ENCODE measurements around the gene LAMC3. TPM values are rescaled to one million over a fixed set of nuclear protein-coding genes. Genes with fewer than 3 reads are reported as not detected.
A peak's percentile ranks its signal among the peaks of the same experiment; 100 is the strongest.

Gene LAMC3
- total RNA-seq, 1 donor from 2014 or later = not detected

- no peaks in the 10 kb centered on the region for H3K27me3 ChIP-seq
- no peaks in the 10 kb centered on the region for H3F3A ChIP-seq (ENCODE audit: low read depth)
- no peak overlapping the region for H3K4me2 ChIP-seq
- TF ChIP-seq EZH2 (IDR thresholded peaks at IDR 0.05) = no peak
- TF ChIP-seq EZH2phosphoT487 (IDR thresholded peaks at IDR 0.05) = no peak
- TF ChIP-seq CTCF (IDR thresholded peaks at IDR 0.05) = no peak
- peak overlapping the region; percentile 47 for H3K27ac Mint-ChIP-seq
- no peak overlapping the region for H3K27ac ChIP-seq
- H3K79me2 ChIP-seq (ENCODE audit: low read depth) = no peaks in the 10 kb centered on the region
- DNase-seq (ENCODE audit: low spot score) = no peak
- peaks cover 7% of the 10 kb centered on the region for H3K27me3 Mint-ChIP-seq (ENCODE audit: insufficient read depth, low read depth)
- H3K4me1 ChIP-seq = peaks cover 19% of the 10 kb centered on the region
- H2AFZ ChIP-seq (replicated peaks) = no peak overlapping the region
- no peak overlapping the region for H3K9ac ChIP-seq
- H3K36me3 Mint-ChIP-seq = no peaks in the 10 kb centered on the region
- H3K36me3 ChIP-seq = no peaks in the 10 kb centered on the region
- no peaks in the 10 kb centered on the region for H3K9me3 Mint-ChIP-seq
- H4K20me1 ChIP-seq (ENCODE audit: low read depth) = no peaks in the 10 kb centered on the region
- H3K4me3 Mint-ChIP-seq = no peak overlapping the region
- H3K4me1 Mint-ChIP-seq = peaks cover 56% of the 10 kb centered on the region
- no peak overlapping the region for H3K4me3 ChIP-seq
- H3K9me3 ChIP-seq (ENCODE audit: low read depth) = no peaks in the 10 kb centered on the region
Measured at GRCh38 chr9:130979591-130980385, 29.2 kb upstream of the LAMC3 start.

- no peak overlapping the region for H3K4me3 ChIP-seq
- H3K9me3 ChIP-seq (ENCODE audit: low read depth) = no peaks in the 10 kb centered on the region
- no peaks in the 10 kb centered on the region for H3K9me3 Mint-ChIP-seq
- peak overlapping the region; percentile 9 for H3K4me3 Mint-ChIP-seq
- no peak overlapping the region for H3K27ac ChIP-seq
- H2AFZ ChIP-seq (replicated peaks) = no peak overlapping the region
- peak overlapping the region; percentile 47 for H3K27ac Mint-ChIP-seq
- TF ChIP-seq EZH2phosphoT487 (IDR thresholded peaks at IDR 0.05) (no peak), EZH2 (IDR thresholded peaks at IDR 0.05) (no peak), CTCF (IDR thresholded peaks at IDR 0.05) (no peak)
- no peak overlapping the region for H3K9ac ChIP-seq
- no peak overlapping the region for H3K4me2 ChIP-seq
- no peaks in the 10 kb centered on the region for H3K36me3 Mint-ChIP-seq
- no peaks in the 10 kb centered on the region for H4K20me1 ChIP-seq (ENCODE audit: low read depth)
- H3F3A ChIP-seq (ENCODE audit: low read depth) = no peaks in the 10 kb centered on the region
- DNase-seq (ENCODE audit: low spot score) = no peak
- H3K4me1 ChIP-seq = peaks cover 19% of the 10 kb centered on the region
- H3K36me3 ChIP-seq = no peaks in the 10 kb centered on the region
- H3K27me3 ChIP-seq = no peaks in the 10 kb centered on the region
- H3K4me1 Mint-ChIP-seq = peaks cover 58% of the 10 kb centered on the region
- peaks cover 9% of the 10 kb centered on the region for H3K27me3 Mint-ChIP-seq (ENCODE audit: insufficient read depth, low read depth)
- no peaks in the 10 kb centered on the region for H3K79me2 ChIP-seq (ENCODE audit: low read depth)
Measured at GRCh38 chr9:130980526-130980925, 28.4 kb upstream of the LAMC3 start.

GRCh38 chr9:130981002-130981755 is 27.8 kb upstream of the LAMC3 start:
- H3K4me1 ChIP-seq = peaks cover 19% of the 10 kb centered on the region
- Mint-ChIP-seq H3K4me1 (peaks cover 60% of the 10 kb centered on the region), H3K27ac (peak overlapping the region; percentile 78), H3K9me3 (no peaks in the 10 kb centered on the region), H3K27me3 (ENCODE audit: insufficient read depth, low read depth) (peaks cover 11% of the 10 kb centered on the region), H3K4me3 (peak overlapping the region; percentile 57), H3K36me3 (no peaks in the 10 kb centered on the region)
- H3K9ac ChIP-seq = no peak overlapping the region
- TF ChIP-seq EZH2phosphoT487 (IDR thresholded peaks at IDR 0.05) = no peak
- TF ChIP-seq EZH2 (IDR thresholded peaks at IDR 0.05) = no peak
- TF ChIP-seq CTCF (IDR thresholded peaks at IDR 0.05) = no peak
- H3K36me3 ChIP-seq = no peaks in the 10 kb centered on the region
- H4K20me1 ChIP-seq (ENCODE audit: low read depth) = no peaks in the 10 kb centered on the region
- no peak overlapping the region for H3K27ac ChIP-seq
- no peak for DNase-seq (ENCODE audit: low spot score)
- no peaks in the 10 kb centered on the region for H3F3A ChIP-seq (ENCODE audit: low read depth)
- no peaks in the 10 kb centered on the region for H3K79me2 ChIP-seq (ENCODE audit: low read depth)
- H3K4me3 ChIP-seq = no peak overlapping the region
- H2AFZ ChIP-seq (replicated peaks) = no peak overlapping the region
- no peaks in the 10 kb centered on the region for H3K9me3 ChIP-seq (ENCODE audit: low read depth)
- H3K27me3 ChIP-seq = no peaks in the 10 kb centered on the region
- no peak overlapping the region for H3K4me2 ChIP-seq

All from neural progenitor cell (in vitro differentiated cells).